Tibial artery (tissue), 4 donors: ENCODE results near the gene CLIP1.
"Not testable (repeated sequence)": the region's sequence is repeated elsewhere in the genome, so short reads cannot be mapped to it uniquely, and the experiment has no call there.

Experiments used
- DNase-seq, 2 donors: peaks; one replicate each; pipeline ENCODE4 v3.0.0-alpha.2; 2019
- H3K27ac ChIP-seq, 2 donors: fragments of 200-600 bp; sonication (generic) in 1 of 2; 1 replicate in 1 of 2; 2 replicates in 1 of 2; pipeline ENCODE4 v1.5.1; 2018 to 2019; ENCODE audit warnings: mild to moderate bottlenecking in 1 of 2
- H3K27me3 ChIP-seq, 2 donors: fragments of 200-600 bp; sonication (generic) in 1 of 2; one replicate each; pipeline versions ENCODE4 v1.5.1 to v1.6.0; 2016 to 2019
- H3K36me3 ChIP-seq, 3 donors: fragments of 200-600 bp; sonication (generic) in 2 of 3; one replicate each; pipeline ENCODE4 v1.5.1; 2016 to 2019; ENCODE audit warnings: mild to moderate bottlenecking in 2 of 3
- H3K4me1 ChIP-seq, 4 donors: fragments of 200-600 bp; sonication (generic) in 2 of 4; 1 replicate in 3 of 4; 2 replicates in 1 of 4; pipeline ENCODE4 v1.5.1; 2016 to 2019
- H3K4me3 ChIP-seq, 2 donors: fragments of 200-600 bp; sonication (generic) in 1 of 2; 1 replicate in 1 of 2; 2 replicates in 1 of 2; pipeline ENCODE4 v1.5.1; 2018 to 2019; ENCODE audit warnings: mild to moderate bottlenecking in 2 of 2
- H3K9me3 ChIP-seq, 3 donors: fragments of 200-600 bp; sonication (generic) in 1 of 3; one replicate each; pipeline ENCODE4 v1.5.1; 2016 to 2019
- CTCF ChIP-seq, 2 experiments: fragments of 200-600 bp in 1 of 2; fragments of 450-650 bp in 1 of 2; IDR thresholded peaks; one replicate each; pipeline ENCODE4 v1.5.1; 2017 to 2019; ENCODE audit warnings: antibody characterized with exemption in 2 of 2, mild to moderate bottlenecking in 1 of 2, moderate library complexity in 1 of 2
- intact Hi-C: fragments of 100-400 bp; cut with DNase I; formaldehyde crosslinking; loops from one replicate; pipeline ENCODE4 v1.15.0; 2023; ENCODE audit warnings: low total_unique reads

CLIP1 gene

GRCh38 chr12:122265886-122266229 is 156.6 kb downstream of the CLIP1 start:
- no peak for TF ChIP-seq CTCF (IDR thresholded peaks at IDR 0.05)
- intact Hi-C loops = no loop called here
- Histone ChIP-seq H3K4me1 (peaks cover 0 to 16% (median 11%) of the 10 kb centered on the region in 4 donors), H3K4me3 (peak overlapping the region; percentile 68 to 80), H3K9me3 (no peaks in the 10 kb centered on the region), H3K27me3 (no peaks in the 10 kb centered on the region), H3K27ac (peak overlapping the region; percentile 71 to 84), H3K36me3 (peaks cover 17 to 37% (median 36%) of the 10 kb centered on the region in 3 donors)
- DNase-seq = peak in 1 of 2 donors; percentile 22

- intact Hi-C loops = no loop called here
Measured at GRCh38 chr12:122265476-122265875, 157.0 kb downstream of the CLIP1 start.

GRCh38 chr12:122260735-122261134 is 161.7 kb downstream of the CLIP1 start:
- H3K9me3 ChIP-seq, H3K4me3 ChIP-seq, H3K27ac ChIP-seq, DNase-seq, intact Hi-C loops, H3K27me3 ChIP-seq: not testable (repeated sequence)
- Histone ChIP-seq H3K4me1 (peaks cover 0 to 10% (median 8%) of the 10 kb centered on the region in 4 donors), H3K36me3 (peaks cover 53 to 82% (median 77%) of the 10 kb centered on the region in 3 donors)

More at GRCh38 chr12:122265476-122265875, 157.0 kb downstream of the CLIP1 start:
- H3K4me3 ChIP-seq = peak overlapping the region; percentile 68 to 80
- TF ChIP-seq CTCF (IDR thresholded peaks at IDR 0.05) = no peak
- no peaks in the 10 kb centered on the region for H3K9me3 ChIP-seq
- peak overlapping the region; percentile 71 to 84 for H3K27ac ChIP-seq
- H3K27me3 ChIP-seq = no peaks in the 10 kb centered on the region
- H3K4me1 ChIP-seq = peaks cover 0 to 16% (median 11%) of the 10 kb centered on the region in 4 donors
- H3K36me3 ChIP-seq = peaks cover 19 to 37% (median 36%) of the 10 kb centered on the region in 3 donors
- no peak for DNase-seq

GRCh38 chr12:122258939-122259338 is 163.5 kb downstream of the CLIP1 start:
- intact Hi-C loops, H3K27ac ChIP-seq, H3K9me3 ChIP-seq, H3K4me1 ChIP-seq, H3K4me3 ChIP-seq, DNase-seq, H3K27me3 ChIP-seq: not testable (repeated sequence)
- H3K36me3 ChIP-seq = peaks cover 52 to 94% (median 79%) of the 10 kb centered on the region in 3 donors

GRCh38 chr12:122258462-122258861 is 164.0 kb downstream of the CLIP1 start:
- H3K9me3 ChIP-seq, intact Hi-C loops, DNase-seq, H3K4me3 ChIP-seq, H3K4me1 ChIP-seq, H3K27ac ChIP-seq, H3K27me3 ChIP-seq: not testable (repeated sequence)
- peaks cover 47 to 89% (median 77%) of the 10 kb centered on the region in 3 donors for H3K36me3 ChIP-seq

- Histone ChIP-seq H3K9me3 (no peaks in the 10 kb centered on the region), H3K4me1 (no peaks in the 10 kb centered on the region), H3K36me3 (peaks cover 13 to 64% (median 39%) of the 10 kb centered on the region in 3 donors), H3K27me3 (no peaks in the 10 kb centered on the region), H3K4me3 (no peak overlapping the region), H3K27ac (no peak overlapping the region)
- intact Hi-C loops = no loop called here
- TF ChIP-seq CTCF (IDR thresholded peaks at IDR 0.05) = no peak
- DNase-seq = no peak
Measured at GRCh38 chr12:122250536-122250935, 171.9 kb downstream of the CLIP1 start.

- TF ChIP-seq CTCF (IDR thresholded peaks at IDR 0.05) = no peak
- intact Hi-C loops = no loop called here
Measured at GRCh38 chr12:122250047-122250446, 172.4 kb downstream of the CLIP1 start.

More at GRCh38 chr12:122250047-122250446, 172.4 kb downstream of the CLIP1 start:
- Histone ChIP-seq H3K4me1 (no peaks in the 10 kb centered on the region), H3K9me3 (no peaks in the 10 kb centered on the region), H3K27me3 (no peaks in the 10 kb centered on the region), H3K36me3 (peaks cover 13 to 61% (median 39%) of the 10 kb centered on the region in 3 donors), H3K4me3 (no peak overlapping the region), H3K27ac (no peak overlapping the region)
- no peak for DNase-seq
